GM18505 (cell line): ENCODE data around the gene SFTPA1.
"Not testable (repeated sequence)": the region's sequence is repeated elsewhere in the genome, so short reads cannot be mapped to it uniquely, and the experiment has no call there.

Experiments used
- ATAC-seq: cut with Tn5 transposase; IDR thresholded peaks from one replicate; pipeline ENCODE4 v1.9.1; 2021; ENCODE audit not compliant: unreplicated experiment
- POLR2A ChIP-seq: IDR thresholded peaks from 4 replicates; pipeline ENCODE4 v1.6.1; 2011; ENCODE audit warnings: borderline replicate concordance; ENCODE audit not compliant: insufficient read depth, insufficient read length; ENCODE audit errors: extremely low read depth

The SFTPA1 gene

GRCh38 chr10:79628988-79629954 lies 18.5 kb downstream of the SFTPA1 start:
- ATAC-seq, result no peak
- no peak for TF ChIP-seq POLR2A

- no peak for TF ChIP-seq POLR2A
- no peak for ATAC-seq
Measured at GRCh38 chr10:79629955-79630327, 19.2 kb downstream of the SFTPA1 start.

GRCh38 chr10:79636654-79637199 lies 26.0 kb downstream of the SFTPA1 start:
- not testable (repeated sequence) for ATAC-seq

- no peak for ATAC-seq
- no peak for TF ChIP-seq POLR2A
Measured at GRCh38 chr10:79638318-79638717, 27.6 kb downstream of the SFTPA1 start.

GRCh38 chr10:79652695-79653094 lies 42.0 kb downstream of the SFTPA1 start:
- ATAC-seq, result not testable (repeated sequence)

- ATAC-seq, result not testable (repeated sequence)
Measured at GRCh38 chr10:79663287-79663686, 52.5 kb downstream of the SFTPA1 start.

GRCh38 chr10:79664686-79665085 lies 53.9 kb downstream of the SFTPA1 start:
- not testable (repeated sequence) for ATAC-seq
